ENCODE measurements around the gene WDCP. TPM values are rescaled to one million over a fixed set of nuclear protein-coding genes. Genes with fewer than 3 reads are reported as not detected.

Gene WDCP
- total and polyA plus RNA-seq, 4 experiments from 2014 or later, result 4.8 to 20.5 (median 11.3) TPM

DNA sequence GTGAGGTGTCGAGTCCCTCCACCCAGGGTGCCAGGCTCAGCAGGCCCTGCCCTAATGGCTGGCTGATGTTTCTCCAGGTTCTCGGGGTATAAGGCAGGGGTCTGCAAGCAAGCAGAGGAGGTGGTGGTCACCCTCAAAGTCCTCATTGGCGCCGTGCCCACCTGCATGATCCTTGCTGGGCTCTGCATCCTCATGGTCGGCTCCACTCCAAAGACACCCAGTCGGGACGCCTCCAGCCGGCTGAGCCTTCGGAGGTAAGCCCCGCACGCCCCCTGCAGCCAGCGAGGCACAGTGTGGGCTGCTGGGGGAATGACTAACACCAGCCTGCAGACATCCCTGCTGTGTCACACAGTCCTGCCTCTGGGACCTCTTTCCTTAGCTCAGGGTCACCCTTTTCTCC, 23.2 kb downstream of the WDCP start:
- no peak overlapping the region for H3K4me3 Mint-ChIP-seq
- Histone ChIP-seq H3K4me3 (ENCODE audit: low read length in 2 of 2) (no peak overlapping the region), H3K36me3 (ENCODE audit: insufficient read depth, low read length) (peaks cover 6% of the 10 kb centered on the region), H3K4me1 (ENCODE audit: insufficient read depth, low read length) (no peaks in the 10 kb centered on the region), H3K9me3 (ENCODE audit: control insufficient read depth in 1 of 2, low read length in 2 of 2) (no peaks in the 10 kb centered on the region), H3K27me3 (ENCODE audit: insufficient read depth, low read length) (no peaks in the 10 kb centered on the region), H3K27ac (ENCODE audit: low read depth, low read length) (no peak overlapping the region)
- H3K4me1 Mint-ChIP-seq, result no peaks in the 10 kb centered on the region
- peaks cover 36 to 45% of the 10 kb centered on the region in 2 donors for H3K36me3 Mint-ChIP-seq
- intact Hi-C loops (cut with micrococcal nuclease), result no loop called here
- no peak for DNase-seq
- no peaks in the 10 kb centered on the region for H3K27me3 Mint-ChIP-seq
- ChIA-PET POLR2A (ENCODE audit: partially characterized antibody) (no interaction called here), CTCF (ENCODE audit: partially characterized antibody) (no interaction called here)
- no peaks in the 10 kb centered on the region for H3K9me3 Mint-ChIP-seq
- H3K27ac Mint-ChIP-seq, result no peak overlapping the region

DNA sequence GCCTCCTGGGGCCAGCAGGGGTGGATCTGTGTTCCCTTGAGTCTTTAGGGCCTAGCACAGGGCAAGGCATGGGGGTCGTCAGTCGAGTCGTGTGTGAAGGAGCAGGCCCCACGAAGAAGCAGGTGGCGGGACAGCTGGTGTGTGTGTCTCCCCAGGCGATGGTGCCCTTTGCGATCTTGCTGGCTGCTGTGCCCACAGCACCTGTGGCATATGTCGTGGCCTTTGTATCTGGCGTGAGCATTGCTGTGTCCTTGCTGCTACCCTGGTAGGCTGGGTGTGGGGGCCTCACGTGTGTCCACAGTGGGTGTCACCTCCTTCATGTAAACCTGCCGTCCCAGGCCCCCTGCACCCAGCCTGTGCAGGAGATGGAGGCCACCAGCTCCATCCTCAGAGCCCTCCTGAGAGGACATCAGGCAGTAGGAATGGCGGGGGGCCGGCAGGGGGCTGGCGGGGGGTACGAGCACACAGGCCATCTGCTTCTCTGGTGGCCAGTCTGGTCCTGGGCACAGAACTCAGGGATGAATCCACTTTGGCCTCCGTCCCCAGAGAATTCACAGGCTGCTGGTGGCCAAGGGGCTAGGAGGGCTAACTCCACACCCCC, 24.1 kb downstream of the WDCP start:
- H3K4me3 ChIP-seq (ENCODE audit: low read length in 2 of 2), result no peak overlapping the region
- H3K27ac ChIP-seq (ENCODE audit: low read depth, low read length), result no peak overlapping the region
- no peak overlapping the region for H3K27ac Mint-ChIP-seq
- no peaks in the 10 kb centered on the region for H3K27me3 Mint-ChIP-seq
- no peaks in the 10 kb centered on the region for H3K4me1 Mint-ChIP-seq
- intact Hi-C loops (cut with micrococcal nuclease), result no loop called here
- no peak for DNase-seq
- H3K4me3 Mint-ChIP-seq, result no peak overlapping the region
- H3K9me3 Mint-ChIP-seq, result no peaks in the 10 kb centered on the region
- CTCF ChIA-PET (ENCODE audit: partially characterized antibody), result no interaction called here
- H3K27me3 ChIP-seq (ENCODE audit: insufficient read depth, low read length), result no peaks in the 10 kb centered on the region
- H3K36me3 Mint-ChIP-seq, result peaks cover 30 to 39% of the 10 kb centered on the region in 2 donors
- no peaks in the 10 kb centered on the region for H3K9me3 ChIP-seq (ENCODE audit: control insufficient read depth in 1 of 2, low read length in 2 of 2)
- POLR2A ChIA-PET (ENCODE audit: partially characterized antibody), result no interaction called here
- no peaks in the 10 kb centered on the region for H3K4me1 ChIP-seq (ENCODE audit: insufficient read depth, low read length)
- H3K36me3 ChIP-seq (ENCODE audit: insufficient read depth, low read length), result peaks cover 6% of the 10 kb centered on the region

- ChIA-PET POLR2A (ENCODE audit: partially characterized antibody) (no interaction called here), CTCF (ENCODE audit: partially characterized antibody) (interaction anchor here (0.6 kb wide), 1 partner anchor 11 kb away, joined by 3 read pairs; no protein-coding TSS in a partner anchor)
- Mint-ChIP-seq H3K27ac (no peak overlapping the region), H3K36me3 (peaks cover 30 to 39% of the 10 kb centered on the region in 2 donors), H3K27me3 (no peaks in the 10 kb centered on the region), H3K4me1 (no peaks in the 10 kb centered on the region), H3K4me3 (no peak overlapping the region), H3K9me3 (no peaks in the 10 kb centered on the region)
- no peak for DNase-seq
- no peaks in the 10 kb centered on the region for H3K9me3 ChIP-seq (ENCODE audit: control insufficient read depth in 1 of 2, low read length in 2 of 2)
- no peak overlapping the region for H3K27ac ChIP-seq (ENCODE audit: low read depth, low read length)
- intact Hi-C loops (cut with micrococcal nuclease), result no loop called here
- no peaks in the 10 kb centered on the region for H3K27me3 ChIP-seq (ENCODE audit: insufficient read depth, low read length)
- peaks cover 6% of the 10 kb centered on the region for H3K36me3 ChIP-seq (ENCODE audit: insufficient read depth, low read length)
- no peaks in the 10 kb centered on the region for H3K4me1 ChIP-seq (ENCODE audit: insufficient read depth, low read length)
- H3K4me3 ChIP-seq (ENCODE audit: low read length in 2 of 2), result no peak overlapping the region
Measured at GRCh38 chr2:24022324-24022974, 24.7 kb downstream of the WDCP start.

DNA sequence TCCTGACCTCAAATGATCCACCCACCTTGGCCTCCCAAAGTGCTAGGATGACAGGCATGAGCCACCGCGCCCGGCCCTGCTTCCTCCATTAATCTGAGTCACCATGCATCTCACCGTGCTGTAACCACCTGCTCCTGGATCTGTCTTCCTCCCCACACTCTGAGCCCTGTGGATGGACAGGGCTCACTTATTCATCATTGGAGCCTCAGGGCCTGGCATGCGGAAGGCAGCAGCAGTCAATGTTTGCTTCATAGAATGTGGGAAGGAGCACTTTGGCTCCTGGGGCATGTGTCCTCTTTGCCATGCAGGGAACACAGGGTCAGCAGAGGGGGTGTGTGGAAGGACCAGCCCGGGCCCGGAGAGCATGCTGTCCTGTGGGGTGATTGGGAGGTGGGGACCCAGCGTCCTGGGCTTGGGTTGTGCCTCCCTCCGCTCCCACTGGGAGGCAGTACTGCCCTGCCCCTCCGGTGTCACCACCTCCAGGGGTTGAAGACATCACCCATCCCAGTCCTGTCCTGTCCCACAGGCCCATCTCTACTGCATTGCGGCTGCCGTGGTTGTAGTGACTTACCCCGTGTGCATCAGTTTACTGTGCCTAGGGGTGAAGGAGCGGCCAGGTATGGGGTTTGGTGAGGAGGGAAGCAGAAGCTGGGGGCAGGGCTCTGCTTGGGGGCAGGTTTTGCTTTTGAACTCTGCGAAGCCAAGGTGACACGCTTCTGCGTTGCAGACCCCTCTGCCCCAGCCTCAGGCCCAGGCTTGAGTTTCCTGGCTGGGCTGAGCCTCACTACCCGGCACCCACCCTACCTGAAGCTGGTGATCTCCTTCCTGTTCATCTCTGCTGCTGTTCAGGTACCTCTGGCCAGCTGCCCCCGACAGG, 25.8 kb downstream of the WDCP start:
- Mint-ChIP-seq H3K27me3 (no peaks in the 10 kb centered on the region), H3K27ac (no peak overlapping the region), H3K9me3 (no peaks in the 10 kb centered on the region), H3K4me1 (no peaks in the 10 kb centered on the region), H3K4me3 (no peak overlapping the region), H3K36me3 (peaks cover 26 to 33% of the 10 kb centered on the region in 2 donors)
- Histone ChIP-seq H3K9me3 (ENCODE audit: control insufficient read depth in 1 of 2, low read length in 2 of 2) (no peaks in the 10 kb centered on the region), H3K27me3 (ENCODE audit: insufficient read depth, low read length) (no peaks in the 10 kb centered on the region), H3K4me3 (ENCODE audit: low read length in 2 of 2) (no peak overlapping the region), H3K36me3 (ENCODE audit: insufficient read depth, low read length) (peaks cover 1% of the 10 kb centered on the region), H3K27ac (ENCODE audit: low read depth, low read length) (no peak overlapping the region), H3K4me1 (ENCODE audit: insufficient read depth, low read length) (no peaks in the 10 kb centered on the region)
- intact Hi-C loops (cut with micrococcal nuclease), result no loop called here
- CTCF ChIA-PET (ENCODE audit: partially characterized antibody), result no interaction called here
- peak in 1 of 5 donors; percentile 8 for DNase-seq
- POLR2A ChIA-PET (ENCODE audit: partially characterized antibody), result no interaction called here

- Mint-ChIP-seq H3K4me3 (no peak overlapping the region), H3K9me3 (no peaks in the 10 kb centered on the region), H3K4me1 (no peaks in the 10 kb centered on the region), H3K36me3 (peaks cover 22% of the 10 kb centered on the region in 2 donors), H3K27me3 (no peaks in the 10 kb centered on the region), H3K27ac (no peak overlapping the region)
- intact Hi-C loops (cut with micrococcal nuclease), result no loop called here
- no peaks in the 10 kb centered on the region for H3K9me3 ChIP-seq (ENCODE audit: control insufficient read depth in 1 of 2, low read length in 2 of 2)
- POLR2A ChIA-PET (ENCODE audit: partially characterized antibody), result no interaction called here
- no peaks in the 10 kb centered on the region for H3K27me3 ChIP-seq (ENCODE audit: insufficient read depth, low read length)
- no peak overlapping the region for H3K4me3 ChIP-seq (ENCODE audit: low read length in 2 of 2)
- H3K4me1 ChIP-seq (ENCODE audit: insufficient read depth, low read length), result no peaks in the 10 kb centered on the region
- CTCF ChIA-PET (ENCODE audit: partially characterized antibody), result no interaction called here
- no peaks in the 10 kb centered on the region for H3K36me3 ChIP-seq (ENCODE audit: insufficient read depth, low read length)
- DNase-seq, result no peak
- H3K27ac ChIP-seq (ENCODE audit: low read depth, low read length), result no peak overlapping the region
Measured at GRCh38 chr2:24020244-24020643, 26.9 kb downstream of the WDCP start.

GRCh38 chr2:24019729-24020128, 27.5 kb downstream of the WDCP start:
- intact Hi-C loops (cut with micrococcal nuclease), result no loop called here
- H3K36me3 ChIP-seq (ENCODE audit: insufficient read depth, low read length), result no peaks in the 10 kb centered on the region
- Mint-ChIP-seq H3K4me1 (no peaks in the 10 kb centered on the region), H3K27ac (peak overlapping the region in 1 of 7 donors; percentile 51), H3K36me3 (peaks cover 18 to 19% of the 10 kb centered on the region in 2 donors), H3K9me3 (no peaks in the 10 kb centered on the region), H3K4me3 (no peak overlapping the region), H3K27me3 (no peaks in the 10 kb centered on the region)
- CTCF ChIA-PET (ENCODE audit: partially characterized antibody), result no interaction called here
- no peaks in the 10 kb centered on the region for H3K27me3 ChIP-seq (ENCODE audit: insufficient read depth, low read length)
- POLR2A ChIA-PET (ENCODE audit: partially characterized antibody), result no interaction called here
- no peak for DNase-seq
- H3K9me3 ChIP-seq (ENCODE audit: control insufficient read depth in 1 of 2, low read length in 2 of 2), result no peaks in the 10 kb centered on the region
- H3K4me1 ChIP-seq (ENCODE audit: insufficient read depth, low read length), result no peaks in the 10 kb centered on the region
- H3K4me3 ChIP-seq (ENCODE audit: low read length in 2 of 2), result no peak overlapping the region
- H3K27ac ChIP-seq (ENCODE audit: low read depth, low read length), result no peak overlapping the region

GRCh38 chr2:24018241-24018640, 28.9 kb downstream of the WDCP start:
- H3K36me3 ChIP-seq (ENCODE audit: insufficient read depth, low read length), result no peaks in the 10 kb centered on the region
- ChIA-PET POLR2A (ENCODE audit: partially characterized antibody) (no interaction called here), CTCF (ENCODE audit: partially characterized antibody) (no interaction called here)
- peaks cover 10 to 13% of the 10 kb centered on the region in 2 donors for H3K36me3 Mint-ChIP-seq
- no peak overlapping the region for H3K27ac ChIP-seq (ENCODE audit: low read depth, low read length)
- no peaks in the 10 kb centered on the region for H3K9me3 Mint-ChIP-seq
- no peaks in the 10 kb centered on the region for H3K4me1 Mint-ChIP-seq
- intact Hi-C loops (cut with micrococcal nuclease), result no loop called here
- H3K4me3 Mint-ChIP-seq, result no peak overlapping the region
- H3K27me3 Mint-ChIP-seq, result peaks cover 2 to 7% of the 10 kb centered on the region in 2 donors
- H3K4me1 ChIP-seq (ENCODE audit: insufficient read depth, low read length), result no peaks in the 10 kb centered on the region
- H3K9me3 ChIP-seq (ENCODE audit: control insufficient read depth in 1 of 2, low read length in 2 of 2), result no peaks in the 10 kb centered on the region
- no peak overlapping the region for H3K27ac Mint-ChIP-seq
- no peak for DNase-seq
- H3K4me3 ChIP-seq (ENCODE audit: low read length in 2 of 2), result no peak overlapping the region
- H3K27me3 ChIP-seq (ENCODE audit: insufficient read depth, low read length), result no peaks in the 10 kb centered on the region

Data from CD4-positive, alpha-beta memory T cell (primary cell).